NOMO-1 treated with dmso at 0.1 percent for 144 hours (cell line): ENCODE data around the gene KDM4E.
"Not testable (repeated sequence)": the region's sequence is repeated elsewhere in the genome, so short reads cannot be mapped to it uniquely, and the experiment has no call there.

Experiments used
- DNase-seq: peaks from one replicate; lab custom pipeline; 2025; ENCODE audit not compliant: unreplicated experiment; lab: John Stamatoyannopoulos, UW

Gene KDM4E

DNA sequence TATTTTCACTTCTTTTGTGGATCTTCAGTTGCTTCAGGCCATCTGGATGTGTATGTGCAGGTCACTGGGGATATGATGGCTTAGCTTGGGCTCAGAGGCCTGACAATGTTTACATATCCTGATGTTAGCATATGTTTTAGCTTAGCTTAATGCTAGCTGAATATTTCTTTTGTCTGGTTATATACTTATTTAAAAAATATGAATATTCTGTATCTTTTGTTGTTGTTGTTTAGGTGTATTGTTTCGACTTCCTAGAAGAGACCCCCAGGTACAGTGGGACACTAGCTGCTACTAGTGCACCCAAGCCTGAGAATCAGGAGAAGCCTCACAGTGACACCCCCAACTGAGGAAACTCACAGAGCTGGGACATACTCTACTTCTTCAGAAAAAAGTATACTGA lies at the start of gene KDM4E:
TSS of gene KDM4E (plus strand) at position 301 of the 400 bp plus-strand sequence. CDS start 300 bp downstream, outside the sequence.
- DNase-seq = no peak

DNA sequence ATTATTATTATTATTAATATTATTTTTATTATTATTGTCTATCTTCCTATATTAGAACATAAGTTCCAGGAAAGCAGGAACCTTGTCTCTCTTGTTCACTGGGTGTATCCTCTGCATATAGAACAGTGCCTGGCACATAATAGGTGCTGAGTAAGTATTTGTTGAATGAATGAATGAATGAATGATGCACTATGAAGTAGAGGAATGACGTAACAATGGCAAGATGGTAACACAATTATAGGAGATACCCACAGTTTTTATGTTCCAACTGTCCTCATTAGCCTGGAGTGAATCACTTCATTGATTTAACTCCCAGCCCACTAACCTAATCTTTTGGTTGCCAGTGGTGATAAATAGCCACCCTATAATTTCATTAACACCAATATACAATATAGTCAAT lies 49.5 kb upstream of the KDM4E start:
- no peak for DNase-seq

DNA sequence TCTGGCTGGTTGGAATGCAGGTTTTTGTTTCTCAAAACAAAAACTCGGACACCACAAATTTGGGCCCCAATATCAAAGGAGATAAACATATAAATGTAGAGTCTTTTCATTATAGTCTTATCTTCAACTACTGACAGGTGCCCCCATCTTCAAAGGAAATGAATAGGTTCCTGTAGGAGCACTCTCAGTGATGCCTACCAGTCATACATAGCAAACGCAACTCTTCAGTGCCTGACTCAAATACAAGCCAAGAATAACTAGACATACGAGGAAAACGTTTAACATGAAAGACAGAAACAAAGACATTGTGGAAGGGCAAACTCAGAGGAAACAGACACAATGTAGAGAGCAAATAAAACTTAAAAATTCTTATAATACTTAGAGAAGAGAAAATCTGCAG lies 37.7 kb upstream of the KDM4E start:
- DNase-seq = no peak

DNA sequence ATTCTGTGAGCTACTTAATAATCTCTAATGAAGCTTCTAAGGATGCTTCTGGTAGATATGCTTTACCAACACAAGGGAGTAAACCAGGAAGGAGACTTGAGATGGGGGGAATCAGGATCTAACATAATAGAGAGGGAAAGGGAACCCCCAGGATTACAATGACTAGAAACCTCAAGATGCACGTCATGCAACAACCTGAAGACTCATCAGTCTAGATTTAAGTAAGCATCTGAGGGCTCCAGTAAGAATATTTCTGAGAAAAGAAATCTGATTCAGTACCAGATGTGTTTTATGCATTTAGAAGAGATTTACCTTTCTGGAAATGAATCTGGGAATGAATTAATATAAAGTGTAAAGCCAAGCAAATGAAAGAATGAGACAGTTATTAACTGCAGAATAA lies 36.3 kb upstream of the KDM4E start:
- no peak for DNase-seq

DNA sequence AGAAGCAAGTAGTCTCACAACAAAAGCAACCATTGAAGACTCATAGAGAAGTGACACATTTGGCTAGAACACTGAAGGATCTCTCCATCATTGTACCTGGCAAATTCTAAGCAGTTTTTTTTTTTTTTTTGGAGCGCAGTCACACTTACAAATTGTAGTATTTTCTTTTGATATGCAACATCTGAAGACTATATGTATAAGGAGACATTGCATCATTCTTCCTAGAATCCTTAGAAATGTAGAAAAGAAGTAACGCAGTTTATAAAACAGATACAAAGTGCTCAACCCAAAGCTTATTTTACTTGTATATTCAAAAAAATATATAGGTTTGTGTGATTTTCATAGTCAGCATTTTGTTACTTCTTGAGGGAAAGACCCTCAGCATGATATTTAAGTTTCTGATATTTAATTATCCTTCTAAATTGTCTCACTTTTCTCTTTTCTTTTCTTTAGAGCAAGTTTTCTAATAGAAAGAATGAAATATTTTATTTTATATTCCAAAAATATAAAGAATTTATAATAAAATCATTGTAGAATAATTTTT lies 31.6 kb upstream of the KDM4E start:
- DNase-seq = no peak

DNA sequence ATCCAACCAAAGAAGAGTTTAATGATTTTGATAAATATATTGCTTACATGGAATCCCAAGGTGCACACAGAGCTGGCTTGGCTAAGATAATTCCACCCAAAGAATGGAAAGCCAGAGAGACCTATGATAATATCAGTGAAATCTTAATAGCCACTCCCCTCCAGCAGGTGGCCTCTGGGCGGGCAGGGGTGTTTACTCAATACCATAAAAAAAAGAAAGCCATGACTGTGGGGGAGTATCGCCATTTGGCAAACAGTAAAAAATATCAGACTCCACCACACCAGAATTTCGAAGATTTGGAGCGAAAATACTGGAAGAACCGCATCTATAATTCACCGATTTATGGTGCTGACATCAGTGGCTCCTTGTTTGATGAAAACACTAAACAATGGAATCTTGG lies 27.6 kb upstream of the KDM4E start:
- DNase-seq = no peak

DNA sequence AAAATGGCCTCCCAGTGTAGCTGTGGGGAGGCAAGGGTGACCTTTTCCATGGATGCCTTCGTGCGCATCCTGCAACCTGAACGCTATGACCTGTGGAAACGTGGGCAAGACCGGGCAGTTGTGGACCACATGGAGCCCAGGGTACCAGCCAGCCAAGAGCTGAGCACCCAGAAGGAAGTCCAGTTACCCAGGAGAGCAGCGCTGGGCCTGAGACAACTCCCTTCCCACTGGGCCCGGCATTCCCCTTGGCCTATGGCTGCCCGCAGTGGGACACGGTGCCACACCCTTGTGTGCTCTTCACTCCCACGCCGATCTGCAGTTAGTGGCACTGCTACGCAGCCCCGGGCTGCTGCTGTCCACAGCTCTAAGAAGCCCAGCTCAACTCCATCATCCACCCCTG lies 26.8 kb upstream of the KDM4E start:
- DNase-seq = no peak

DNA sequence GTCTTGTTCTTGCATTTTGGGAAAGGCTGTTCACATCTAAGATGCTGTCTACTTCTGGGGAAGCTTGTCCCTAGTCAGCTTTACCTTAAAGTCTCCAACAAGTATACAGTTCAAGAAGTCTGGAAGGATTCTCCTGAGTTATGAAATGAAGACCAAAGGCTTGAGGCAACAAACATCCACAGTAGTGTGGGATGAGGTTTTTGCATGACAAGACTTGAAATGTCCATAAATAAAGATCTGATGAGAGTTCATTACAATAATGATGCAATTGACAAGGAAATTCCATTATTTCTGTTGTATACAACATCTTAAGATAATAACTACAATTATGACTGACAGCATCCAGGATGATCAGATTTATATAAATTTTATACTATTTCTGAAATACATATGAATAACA lies 21.3 kb upstream of the KDM4E start:
- DNase-seq = no peak

DNA sequence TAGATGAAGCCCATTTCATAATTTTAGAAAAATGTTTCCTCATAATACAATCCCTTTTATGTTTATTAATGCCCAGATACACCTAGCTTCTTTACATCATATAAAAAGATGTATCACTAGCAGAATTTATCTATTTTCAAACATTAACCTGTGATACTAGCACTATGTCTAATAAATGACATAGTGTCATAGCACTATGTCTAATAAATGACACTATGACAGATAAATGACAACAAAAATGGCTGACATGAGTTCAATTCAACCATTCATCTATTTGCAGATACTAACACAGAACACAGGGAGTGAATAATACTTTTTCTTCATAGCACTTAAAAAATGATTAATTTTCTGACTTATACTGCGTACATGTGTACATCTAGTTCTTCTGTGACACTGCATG lies 19.4 kb upstream of the KDM4E start:
- DNase-seq = no peak

DNA sequence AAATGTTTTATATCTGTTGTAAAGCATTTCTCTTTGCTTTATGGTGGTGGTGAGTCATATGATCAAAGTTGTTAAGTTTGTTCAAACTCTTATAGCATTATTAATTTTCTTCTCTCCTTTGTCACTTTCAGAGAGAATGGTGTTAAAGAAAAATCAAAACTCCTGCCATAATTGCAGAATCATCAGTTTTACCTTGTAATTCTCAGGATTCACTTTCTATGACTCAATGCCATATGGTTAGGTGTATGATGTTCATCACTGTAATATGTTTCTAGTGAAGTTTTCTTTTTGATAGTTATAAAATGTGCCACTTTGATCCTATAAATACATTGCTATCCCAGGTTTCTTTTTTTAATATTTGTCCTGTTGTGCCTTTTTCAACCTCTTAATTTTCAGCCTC lies 13.7 kb upstream of the KDM4E start:
- no peak for DNase-seq

DNA sequence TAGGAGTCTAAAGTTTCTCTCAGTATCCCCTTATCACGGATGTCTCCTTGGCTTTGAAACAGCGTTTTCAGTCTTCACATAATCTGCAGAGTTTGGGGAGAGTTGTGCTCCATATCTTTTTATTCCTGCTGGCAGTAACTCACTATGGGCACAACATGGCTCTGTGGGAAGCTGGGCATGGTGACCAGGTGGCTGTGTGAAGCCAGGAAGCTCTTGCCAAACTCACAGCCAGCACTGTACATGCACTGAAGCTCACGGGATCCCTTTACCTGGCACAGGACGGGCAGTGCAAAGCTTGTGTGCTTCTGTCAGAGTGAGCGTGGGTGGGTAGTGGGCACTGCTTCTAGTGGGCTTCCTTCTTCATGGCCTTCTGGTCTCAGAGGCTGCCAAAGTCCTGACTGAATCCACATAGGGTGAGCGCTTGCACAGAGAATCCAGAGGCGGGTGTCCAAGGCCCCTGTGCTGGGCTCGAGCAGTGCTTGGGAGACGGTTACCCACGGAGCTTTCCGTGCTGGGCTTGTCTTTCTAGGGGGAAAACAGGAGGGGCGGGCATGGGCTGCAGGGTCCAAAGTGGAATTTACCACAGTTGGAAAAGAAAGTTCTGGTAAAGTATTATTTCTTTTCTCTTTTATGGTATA lies 10.8 kb upstream of the KDM4E start:
- DNase-seq = no peak

DNA sequence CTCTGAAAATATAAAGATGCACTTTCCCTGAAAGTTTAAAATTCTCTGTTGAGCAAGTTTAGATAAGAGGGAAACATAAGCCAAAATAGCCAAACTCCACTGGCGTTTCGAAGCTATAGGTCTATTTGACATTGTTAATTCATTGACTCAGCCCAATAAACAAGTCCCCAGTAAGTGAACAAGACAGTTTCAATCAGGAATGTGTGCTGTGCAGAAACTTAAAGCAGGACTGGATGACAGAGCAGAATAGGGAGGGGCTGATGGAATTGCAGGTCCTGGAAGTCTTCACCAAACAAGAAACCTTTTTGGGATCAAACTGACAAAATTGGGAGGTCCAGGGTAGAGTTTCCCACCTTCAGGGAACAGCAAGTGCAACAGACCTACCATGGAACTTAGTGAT lies 8.9 kb upstream of the KDM4E start:
- DNase-seq = no peak

DNA sequence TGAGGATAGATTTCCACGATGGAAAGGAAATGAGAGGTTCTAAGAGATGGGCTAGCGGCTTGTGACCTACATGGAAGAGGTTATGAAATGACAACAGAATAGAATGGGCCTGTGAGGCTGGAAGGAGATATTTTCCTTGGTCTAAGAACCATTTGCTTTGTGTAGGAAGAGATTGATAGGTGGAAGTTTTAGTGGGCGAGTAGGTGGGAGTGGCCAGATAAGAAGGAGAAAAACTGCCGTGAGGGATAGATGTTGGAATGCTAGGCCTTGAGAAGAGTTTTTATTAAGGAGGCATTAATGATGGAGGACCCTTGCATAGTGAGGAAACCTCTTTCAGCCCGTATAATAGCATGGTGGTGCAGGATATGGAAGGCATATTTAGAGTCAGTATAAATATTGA lies 3.6 kb upstream of the KDM4E start:
- DNase-seq = not testable (repeated sequence)

DNA sequence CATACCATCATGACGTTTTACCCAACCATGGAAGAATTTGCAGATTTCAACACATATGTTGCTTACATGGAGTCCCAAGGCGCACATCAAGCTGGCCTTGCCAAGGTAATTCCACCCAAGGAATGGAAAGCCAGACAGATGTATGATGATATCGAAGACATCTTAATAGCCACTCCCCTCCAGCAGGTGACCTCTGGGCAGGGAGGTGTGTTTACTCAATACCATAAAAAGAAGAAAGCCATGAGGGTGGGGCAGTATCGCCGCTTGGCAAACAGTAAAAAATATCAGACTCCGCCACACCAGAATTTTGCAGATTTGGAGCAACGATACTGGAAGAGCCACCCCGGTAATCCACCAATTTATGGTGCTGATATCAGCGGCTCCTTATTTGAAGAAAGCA lies 536 bp downstream of the KDM4E start:
- DNase-seq = not testable (repeated sequence)

DNA sequence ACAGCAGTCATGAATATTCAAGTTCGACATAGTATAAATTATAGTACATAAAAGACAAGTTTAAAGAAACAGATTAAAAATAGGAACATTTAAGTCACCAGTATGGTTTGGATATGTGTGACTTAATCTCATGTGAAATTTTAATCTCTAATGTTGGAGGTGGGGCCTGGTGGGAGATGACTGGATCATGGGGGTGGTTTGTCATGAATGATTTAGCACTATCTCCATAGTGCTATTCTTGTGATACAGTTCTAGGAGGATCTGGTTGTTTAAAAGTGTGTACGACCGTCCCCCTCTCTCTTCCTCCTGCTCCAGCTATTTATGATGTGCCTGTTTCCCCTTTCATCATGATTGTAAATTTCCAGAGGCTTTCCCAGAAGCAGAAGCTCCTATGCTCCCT lies 3.3 kb downstream of the KDM4E start:
- DNase-seq = no peak

DNA sequence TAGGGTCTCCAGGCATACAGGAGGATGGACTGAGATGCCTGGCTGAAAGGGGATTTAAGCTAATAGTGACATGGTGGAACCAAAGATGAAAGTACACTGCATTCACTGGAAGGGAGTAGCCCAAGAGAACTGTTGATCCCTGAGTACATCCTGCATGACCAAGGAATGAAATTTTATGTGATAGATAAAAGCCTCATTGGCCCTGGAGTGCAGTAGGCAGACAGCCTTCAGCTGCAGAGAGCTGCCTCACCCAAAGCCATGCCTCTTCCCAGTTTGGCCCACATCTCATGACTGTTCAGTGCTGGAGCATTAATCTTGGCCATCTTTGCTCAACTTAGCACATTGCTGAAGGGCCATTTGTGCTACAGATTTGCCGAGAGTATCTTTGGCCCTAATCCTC lies 8.0 kb downstream of the KDM4E start:
- no peak for DNase-seq

DNA sequence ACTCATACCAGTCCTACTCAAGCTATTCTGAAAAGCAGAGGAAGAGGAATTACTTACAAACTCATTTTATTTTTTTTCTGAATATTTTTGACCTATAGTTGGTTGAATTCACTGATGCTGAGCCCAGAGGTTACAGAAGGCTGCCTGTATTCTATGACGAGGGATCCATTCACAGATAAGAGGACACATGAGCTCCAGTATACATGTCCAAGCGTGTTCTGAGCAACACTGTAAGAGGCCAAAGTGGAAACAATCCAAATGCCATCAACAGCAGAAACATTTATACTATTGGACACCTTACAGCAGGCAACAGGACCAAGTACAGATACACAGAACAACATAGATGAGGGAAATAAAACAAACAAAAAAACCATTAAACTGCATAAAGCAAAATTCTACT lies 10.3 kb downstream of the KDM4E start:
- DNase-seq = no peak

DNA sequence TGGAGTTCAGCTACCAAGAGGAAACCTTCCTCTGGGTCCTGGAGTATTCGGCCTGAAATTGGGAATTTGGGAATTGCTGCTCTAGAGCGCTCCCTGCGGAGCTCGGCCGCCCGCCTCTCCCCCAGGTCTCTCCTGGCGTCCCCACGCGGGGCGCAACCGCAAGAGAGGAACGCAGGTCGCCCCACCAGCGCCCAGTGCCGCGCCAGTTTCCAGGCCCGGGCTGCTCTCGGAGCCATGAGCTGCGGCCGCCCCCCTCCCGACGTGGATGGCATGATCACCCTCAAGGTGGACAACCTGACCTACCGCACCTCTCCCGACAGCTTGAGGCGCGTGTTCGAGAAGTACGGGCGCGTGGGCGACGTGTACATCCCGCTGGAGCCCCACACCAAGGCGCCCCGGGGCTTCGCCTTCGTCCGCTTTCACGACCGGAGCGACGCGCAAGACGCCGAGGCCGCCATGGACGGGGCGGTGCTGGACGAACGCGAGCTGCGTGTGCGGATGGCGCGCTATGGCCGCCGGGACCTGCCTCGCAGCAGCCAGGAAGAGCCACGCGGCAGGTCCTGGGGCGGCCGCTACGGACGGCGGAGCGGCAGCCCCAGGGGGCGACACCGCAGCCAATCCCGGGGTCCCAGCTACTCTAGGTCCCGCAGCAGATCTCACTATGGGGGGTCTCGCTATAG lies 12.4 kb downstream of the KDM4E start:
- DNase-seq = not testable (repeated sequence)

DNA sequence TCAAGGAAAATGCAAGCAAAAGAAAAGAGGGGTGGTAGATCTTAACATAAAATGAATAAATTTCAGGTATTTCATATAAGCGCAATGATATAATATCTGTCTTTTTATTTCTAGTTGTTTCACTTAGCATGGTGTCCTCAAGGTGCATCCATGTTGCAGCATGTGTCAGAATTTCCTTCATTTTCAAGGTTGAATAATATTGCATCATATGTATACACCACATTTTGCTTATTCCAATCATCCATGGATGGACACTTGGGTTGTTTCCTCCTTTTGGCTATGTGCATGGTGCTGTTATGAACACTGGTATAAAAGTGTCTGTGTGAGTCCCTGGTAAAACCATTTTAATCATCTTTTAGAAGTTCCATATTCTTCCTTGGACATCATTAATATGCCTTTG lies 17.2 kb downstream of the KDM4E start:
- DNase-seq = no peak

DNA sequence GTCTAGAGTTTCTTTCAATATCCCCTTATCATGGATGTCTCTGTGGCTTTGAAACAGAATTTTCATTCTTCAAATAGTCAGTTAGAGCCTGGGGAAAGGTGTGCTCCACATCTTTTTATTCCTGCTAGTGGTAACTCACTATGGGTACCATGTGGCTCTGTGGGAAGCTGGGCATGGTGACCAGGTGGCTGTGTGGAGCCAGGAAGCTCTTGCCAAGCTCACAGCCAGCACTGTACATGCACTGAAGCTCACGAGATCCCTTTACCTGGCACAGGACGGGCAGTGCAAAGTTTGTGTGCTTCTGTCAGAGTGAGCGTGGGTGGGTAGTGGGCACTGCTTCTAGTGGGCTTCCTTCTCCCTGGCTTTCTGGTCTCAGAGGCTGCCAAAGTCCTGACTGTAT lies 17.8 kb downstream of the KDM4E start:
- DNase-seq = no peak

DNA sequence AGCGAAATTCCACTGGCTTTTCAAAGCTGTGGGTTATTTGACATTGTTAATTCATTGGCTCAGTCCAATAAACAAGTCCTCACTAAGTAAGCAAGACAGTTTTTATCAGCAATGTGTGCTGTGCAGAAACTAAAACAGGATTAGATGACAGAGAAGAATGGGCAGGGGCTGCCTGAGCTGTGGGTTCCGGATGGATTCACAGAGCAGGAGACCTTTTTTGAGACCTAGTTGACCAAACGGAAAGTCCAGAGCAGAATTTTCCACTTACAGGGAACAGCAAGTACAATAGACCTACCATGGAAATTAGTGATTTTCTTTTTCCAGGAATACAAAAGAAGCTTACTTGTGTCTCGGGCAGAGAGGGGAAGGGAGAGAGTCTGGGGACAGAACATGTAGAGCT lies 19.0 kb downstream of the KDM4E start:
- no peak for DNase-seq

DNA sequence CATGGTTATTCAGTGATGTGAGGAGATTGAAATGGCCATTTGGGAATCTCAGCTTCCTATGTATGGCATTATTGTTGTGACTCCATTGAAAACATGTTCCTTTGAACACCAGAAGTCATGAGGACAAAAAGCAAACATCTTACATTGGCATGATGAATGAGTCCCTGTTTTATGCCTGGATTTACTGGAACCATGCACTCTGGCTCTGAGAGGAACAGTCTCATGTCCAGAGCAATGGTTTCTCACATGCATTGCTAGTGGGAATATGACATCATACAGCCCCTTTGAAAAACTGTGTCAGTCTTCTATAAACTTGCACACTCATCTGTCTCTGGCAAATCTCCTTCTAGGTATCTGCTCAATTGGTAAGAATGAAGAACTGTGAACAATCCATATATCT lies 20.8 kb downstream of the KDM4E start:
- no peak for DNase-seq

DNA sequence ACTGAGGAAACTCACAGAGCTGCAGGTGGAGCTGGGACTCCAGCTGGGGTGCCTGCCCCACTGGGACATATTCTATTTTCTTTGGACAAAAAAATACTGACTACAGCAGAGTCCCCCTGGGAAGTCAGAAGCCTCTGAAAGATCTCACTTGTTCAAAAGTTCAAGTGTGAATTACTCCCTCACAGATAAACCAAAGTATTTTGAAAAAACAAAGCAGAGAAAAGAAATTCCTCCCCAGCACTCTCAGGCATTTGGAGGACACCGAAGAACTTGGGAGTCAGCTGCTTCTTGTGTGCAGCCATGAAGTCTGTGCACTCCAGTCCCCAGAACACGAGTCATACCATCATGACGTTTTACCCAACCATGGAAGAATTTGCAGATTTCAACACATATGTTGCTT lies 24.1 kb downstream of the KDM4E start, which contains the start of gene KDM4F:
TSS of gene KDM4F (plus strand) at position 301 of the 400 bp plus-strand sequence.
- not testable (repeated sequence) for DNase-seq
